ENCODE data around the gene PCGF3.
"Not testable (repeated sequence)": the region's sequence is repeated elsewhere in the genome, so short reads cannot be mapped to it uniquely, and the experiment has no call there.

PCGF3 gene

GRCh38 chr4:754221-755120 lies 48.8 kb downstream of the PCGF3 start:
- in situ Hi-C loops (cut with HindIII; ENCODE audit: low sequenced_read_pairs) = no loop called here
- no peak for TF ChIP-seq CTCF (IDR thresholded peaks at IDR 0.05; ENCODE audit: low read depth, low read length)
- no peak for DNase-seq (ENCODE audit: low read depth, low spot score)
- no peak overlapping the region for H3K4me3 ChIP-seq (ENCODE audit: low read depth, low read length)

GRCh38 chr4:757111-757510 lies 51.5 kb downstream of the PCGF3 start:
- in situ Hi-C loops (cut with HindIII; ENCODE audit: low sequenced_read_pairs) = no loop called here
- TF ChIP-seq CTCF (IDR thresholded peaks at IDR 0.05; ENCODE audit: low read depth, low read length) = no peak
- no peak overlapping the region for H3K4me3 ChIP-seq (ENCODE audit: low read depth, low read length)
- DNase-seq (ENCODE audit: low read depth, low spot score) = no peak

GRCh38 chr4:759810-760209 lies 54.2 kb downstream of the PCGF3 start:
- H3K4me3 ChIP-seq (ENCODE audit: low read depth, low read length); DNase-seq (ENCODE audit: low read depth, low spot score); in situ Hi-C loops (cut with HindIII; ENCODE audit: low sequenced_read_pairs): not testable (repeated sequence)

- in situ Hi-C loops (cut with HindIII; ENCODE audit: low sequenced_read_pairs) = no loop called here
- no peak for DNase-seq (ENCODE audit: low read depth, low spot score)
- no peak overlapping the region for H3K4me3 ChIP-seq (ENCODE audit: low read depth, low read length)
- TF ChIP-seq CTCF (IDR thresholded peaks at IDR 0.05; ENCODE audit: low read depth, low read length) = no peak
These were observed 55.0 kb downstream of the PCGF3 start for GRCh38 chr4:760616-761015.

GRCh38 chr4:761086-761485 lies 55.5 kb downstream of the PCGF3 start:
- in situ Hi-C loops (cut with HindIII; ENCODE audit: low sequenced_read_pairs) = no loop called here
- DNase-seq (ENCODE audit: low read depth, low spot score) = no peak
- no peak for TF ChIP-seq CTCF (IDR thresholded peaks at IDR 0.05; ENCODE audit: low read depth, low read length)
- no peak overlapping the region for H3K4me3 ChIP-seq (ENCODE audit: low read depth, low read length)

GRCh38 chr4:761739-762138 lies 56.1 kb downstream of the PCGF3 start:
- in situ Hi-C loops (cut with HindIII; ENCODE audit: low sequenced_read_pairs) = no loop called here
- TF ChIP-seq CTCF (IDR thresholded peaks at IDR 0.05; ENCODE audit: low read depth, low read length) = no peak
- H3K4me3 ChIP-seq (ENCODE audit: low read depth, low read length) = no peak overlapping the region
- no peak for DNase-seq (ENCODE audit: low read depth, low spot score)
